Hindlimb muscle (tissue), 1 donor: Measurements from ENCODE around the gene ADAM12. TPM values are rescaled to one million over a fixed set of nuclear protein-coding genes. Genes with fewer than 3 reads are reported as not detected.

Experiments
- DNase-seq: peaks from one replicate; pipeline ENCODE4 v3.0.0-alpha.2; 2013
- polyA plus RNA-seq: library from polyadenylated mRNA; unstranded; fragments of 120-200 nt; gene quantifications from one replicate; pipeline ENCODE4 v1.2.1, GENCODE V29; 2013; ENCODE audit not compliant: insufficient read length

The ADAM12 gene
- polyA plus RNA-seq, 1 donor: 18.6 TPM

GRCh38 chr10:126171555-126171954 lies 216.7 kb downstream of the ADAM12 start:
- peak; percentile 79 for DNase-seq

GRCh38 chr10:126170776-126171175 lies 217.5 kb downstream of the ADAM12 start:
- no peak for DNase-seq

- DNase-seq: no peak
Observed at GRCh38 chr10:126170371-126170770, 217.9 kb downstream of the ADAM12 start.

GRCh38 chr10:126169899-126170298 lies 218.4 kb downstream of the ADAM12 start:
- DNase-seq: no peak

- no peak for DNase-seq
Observed at GRCh38 chr10:126166797-126167196, 221.5 kb downstream of the ADAM12 start.

GRCh38 chr10:126165874-126166273 lies 222.4 kb downstream of the ADAM12 start:
- DNase-seq: no peak

- DNase-seq: no peak
Observed at GRCh38 chr10:126163506-126163905, 224.8 kb downstream of the ADAM12 start.

- DNase-seq: no peak
Observed at GRCh38 chr10:126161691-126162090, 226.6 kb downstream of the ADAM12 start.

- no peak for DNase-seq
Observed at GRCh38 chr10:126160971-126161630, 227.2 kb downstream of the ADAM12 start.

GRCh38 chr10:126160571-126160970 lies 227.7 kb downstream of the ADAM12 start:
- DNase-seq: no peak

- no peak for DNase-seq
Observed at GRCh38 chr10:126158133-126158892, 230.0 kb downstream of the ADAM12 start.

- no peak for DNase-seq
Observed at GRCh38 chr10:126157189-126157588, 231.1 kb downstream of the ADAM12 start.

GRCh38 chr10:126156503-126156902 lies 231.8 kb downstream of the ADAM12 start:
- DNase-seq: no peak

- DNase-seq: no peak
Observed at GRCh38 chr10:126156012-126156411, 232.3 kb downstream of the ADAM12 start.

GRCh38 chr10:126155528-126155927 lies 232.7 kb downstream of the ADAM12 start:
- DNase-seq: no peak

GRCh38 chr10:126153711-126154628 lies 234.3 kb downstream of the ADAM12 start:
- DNase-seq: no peak

GRCh38 chr10:126147866-126148587 lies 240.2 kb downstream of the ADAM12 start:
- no peak for DNase-seq

GRCh38 chr10:126146771-126147170 lies 241.5 kb downstream of the ADAM12 start:
- DNase-seq: no peak

GRCh38 chr10:126143117-126143516 lies 245.2 kb downstream of the ADAM12 start:
- no peak for DNase-seq

GRCh38 chr10:126140746-126141273 lies 247.5 kb downstream of the ADAM12 start:
- no peak for DNase-seq

GRCh38 chr10:126137562-126138221 lies 250.6 kb downstream of the ADAM12 start:
- DNase-seq: no peak
